Transverse colon (tissue), 4 donors: ENCODE measurements around the gene HDAC7. TPM values are rescaled to one million over a fixed set of nuclear protein-coding genes. Genes with fewer than 3 reads are reported as not detected.
A peak's percentile ranks its signal among the peaks of the same experiment; 100 is the strongest.

Experiments
- DNase-seq: peaks from one replicate; pipeline ENCODE4 v3.0.0-alpha.2; 2019
- H3K27ac ChIP-seq, 4 donors: fragments of 200-600 bp; sonication (generic); 2 replicates each; pipeline ENCODE4 v1.5.1; 2016 to 2018; ENCODE audit warnings: inconsistent platforms in 4 of 4
- H3K27me3 ChIP-seq: fragments of 200-600 bp; sonication (generic); 2 replicates; pipeline ENCODE4 v1.5.1; 2017; ENCODE audit warnings: inconsistent platforms
- H3K36me3 ChIP-seq, 4 donors: fragments of 200-600 bp; sonication (generic); 2 replicates each; pipeline ENCODE4 v1.5.1; 2017 to 2019; ENCODE audit warnings: inconsistent platforms in 4 of 4
- H3K4me1 ChIP-seq, 4 donors: fragments of 200-600 bp; sonication (generic); 2 replicates each; pipeline ENCODE4 v1.5.1; 2017 to 2020; ENCODE audit warnings: inconsistent platforms in 4 of 4
- H3K4me3 ChIP-seq, 4 donors: fragments of 200-600 bp; sonication (generic); 1 replicate in 1 of 4; 2 replicates in 3 of 4; pipeline versions ENCODE4 v1.5.1 to v1.6.1; 2017 to 2019; ENCODE audit warnings: inconsistent platforms in 4 of 4
- H3K9me3 ChIP-seq, 2 donors: fragments of 200-600 bp; sonication (generic); 2 replicates each; pipeline ENCODE4 v1.5.1; 2017 to 2019; ENCODE audit warnings: inconsistent platforms in 2 of 2
- EP300 ChIP-seq: sonication (generic); formaldehyde crosslinking; IDR thresholded peaks from one replicate; pipeline ENCODE4 v1.6.1; 2017; ENCODE audit warnings: antibody characterized with exemption, low read depth
- POLR2A ChIP-seq: fragments of 450-650 bp; IDR thresholded peaks from one replicate; pipeline ENCODE4 v1.6.1; 2016; ENCODE audit warnings: antibody characterized with exemption, mild to moderate bottlenecking, moderate library complexity
- POLR2AphosphoS5 ChIP-seq, 3 donors: sonication (generic); formaldehyde crosslinking; IDR thresholded peaks; one replicate each; pipeline ENCODE4 v1.6.1; 2016; ENCODE audit warnings: antibody characterized with exemption in 3 of 3
- WGBS, 2 donors: methylation state at CpG; one replicate each; pipeline ENCODE4 v1.1.5; 2018; ENCODE audit warnings: low coverage in 1 of 2; 5-methylcytosine and 5-hydroxymethylcytosine counted together
- in situ Hi-C, 4 donors: fragments of 200-750 bp; cut with MboI; loops; one replicate each; pipeline versions ENCODE4 v1.15.0 to v1.15.1; 2017; ENCODE audit warnings: low sequenced_read_pairs in 3 of 4, low pct_ligation_motif_present in 1 of 4, low pct_unique_long_range_greater_than_20kb in 1 of 4
- intact Hi-C: fragments of 100-400 bp; cut with DNase I; formaldehyde crosslinking; loops from one replicate; pipeline ENCODE4 v1.15.1; 2023; ENCODE audit warnings: low total_unique reads
- total RNA-seq, 4 donors: library from RNA; depleted of rRNA; stranded (reverse); fragments of >200 nt; gene quantifications; one replicate each; pipeline ENCODE4 v1.1.0, GENCODE V29; 2016
- TF ChIP-seq, protein P1 (sequence below), 5 experiments: fragments of 200-600 bp in 3 of 5; fragments of 450-650 bp in 2 of 5; sonication (generic) in 3 of 5; IDR thresholded peaks; 1 replicate in 2 of 5; 2 replicates in 3 of 5; pipeline ENCODE4 v1.5.1; 2016 to 2017; ENCODE audit warnings: antibody characterized with exemption in 5 of 5, inconsistent platforms in 3 of 5, mild to moderate bottlenecking in 2 of 5, moderate library complexity in 1 of 5

HDAC7 gene
- total RNA-seq, 4 donors from 2014 or later = 19.4 to 133 (median 28.3) TPM

GRCh38 chr12:47775100-47775911, 44.4 kb downstream of the HDAC7 start:
- in situ Hi-C loops = loop anchor here in 2 of 4 donors (5.0 to 10.0 kb wide), 2 partner anchors 58 to 61 kb away; no protein-coding TSS in a partner anchor
- H3K27ac ChIP-seq = peak overlapping the region in 3 of 4 donors; percentile 23 to 61 (median 55)
- peaks cover 40 to 60% (median 43%) of the 10 kb centered on the region in 4 donors for H3K4me1 ChIP-seq
- 77 to 93% methylated on average over 3 to 10 of the region's 10 CpGs for WGBS, 2 donors
- no peaks in the 10 kb centered on the region for H3K9me3 ChIP-seq
- TF ChIP-seq, protein P1, sequence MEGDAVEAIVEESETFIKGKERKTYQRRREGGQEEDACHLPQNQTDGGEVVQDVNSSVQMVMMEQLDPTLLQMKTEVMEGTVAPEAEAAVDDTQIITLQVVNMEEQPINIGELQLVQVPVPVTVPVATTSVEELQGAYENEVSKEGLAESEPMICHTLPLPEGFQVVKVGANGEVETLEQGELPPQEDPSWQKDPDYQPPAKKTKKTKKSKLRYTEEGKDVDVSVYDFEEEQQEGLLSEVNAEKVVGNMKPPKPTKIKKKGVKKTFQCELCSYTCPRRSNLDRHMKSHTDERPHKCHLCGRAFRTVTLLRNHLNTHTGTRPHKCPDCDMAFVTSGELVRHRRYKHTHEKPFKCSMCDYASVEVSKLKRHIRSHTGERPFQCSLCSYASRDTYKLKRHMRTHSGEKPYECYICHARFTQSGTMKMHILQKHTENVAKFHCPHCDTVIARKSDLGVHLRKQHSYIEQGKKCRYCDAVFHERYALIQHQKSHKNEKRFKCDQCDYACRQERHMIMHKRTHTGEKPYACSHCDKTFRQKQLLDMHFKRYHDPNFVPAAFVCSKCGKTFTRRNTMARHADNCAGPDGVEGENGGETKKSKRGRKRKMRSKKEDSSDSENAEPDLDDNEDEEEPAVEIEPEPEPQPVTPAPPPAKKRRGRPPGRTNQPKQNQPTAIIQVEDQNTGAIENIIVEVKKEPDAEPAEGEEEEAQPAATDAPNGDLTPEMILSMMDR (IDR thresholded peaks at IDR 0.05) = no peak
- TF ChIP-seq POLR2A = no peak
- TF ChIP-seq POLR2AphosphoS5 (IDR thresholded peaks at IDR 0.05) = no peak
- TF ChIP-seq EP300 = no peak
- no peaks in the 10 kb centered on the region for H3K27me3 ChIP-seq
- intact Hi-C loops = loop anchor here (5.0 kb wide), 1 partner anchor 63 kb away; no protein-coding TSS in a partner anchor
- H3K36me3 ChIP-seq = no peaks in the 10 kb centered on the region
- H3K4me3 ChIP-seq = no peak overlapping the region
- DNase-seq = no peak

DNA sequence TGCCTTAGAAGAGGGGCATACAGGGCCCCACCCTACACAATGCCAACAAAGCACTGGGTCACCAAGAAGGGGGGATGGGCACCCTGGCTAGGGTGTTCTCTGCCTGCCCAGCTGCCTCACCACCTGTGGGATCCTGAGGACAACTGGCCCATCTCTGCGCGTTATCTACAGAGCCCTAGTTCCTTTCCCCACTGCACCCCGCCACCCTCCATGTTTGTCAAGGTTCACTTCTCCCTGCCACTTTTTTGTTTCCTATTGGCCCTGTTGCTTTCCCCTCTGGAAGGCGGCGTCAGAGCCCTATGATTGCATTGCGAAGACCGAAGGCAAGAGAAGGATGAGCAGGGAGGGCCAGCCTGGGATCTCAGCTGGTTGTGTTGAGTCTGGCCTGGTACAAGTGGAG, 45.0 kb downstream of the HDAC7 start:
- Histone ChIP-seq H3K27me3 (no peaks in the 10 kb centered on the region), H3K4me1 (peaks cover 40 to 62% (median 43%) of the 10 kb centered on the region in 4 donors), H3K4me3 (no peak overlapping the region), H3K36me3 (no peaks in the 10 kb centered on the region), H3K9me3 (no peaks in the 10 kb centered on the region), H3K27ac (peak overlapping the region in 3 of 4 donors; percentile 12 to 61 (median 23))
- in situ Hi-C loops (loop anchor here in 2 of 4 donors (5.0 to 10.0 kb wide), 2 partner anchors 57 to 60 kb away; no protein-coding TSS in a partner anchor), intact Hi-C loops (loop anchor here (5.0 kb wide), 1 partner anchor 62 kb away; no protein-coding TSS in a partner anchor)
- DNase-seq = no peak
- TF ChIP-seq, protein P1 (IDR thresholded peaks at IDR 0.05) = no peak
- no peak for TF ChIP-seq POLR2AphosphoS5 (IDR thresholded peaks at IDR 0.05)
- 95 to 97% methylated on average over 4 to 7 of the region's 7 CpGs for WGBS, 2 donors

DNA sequence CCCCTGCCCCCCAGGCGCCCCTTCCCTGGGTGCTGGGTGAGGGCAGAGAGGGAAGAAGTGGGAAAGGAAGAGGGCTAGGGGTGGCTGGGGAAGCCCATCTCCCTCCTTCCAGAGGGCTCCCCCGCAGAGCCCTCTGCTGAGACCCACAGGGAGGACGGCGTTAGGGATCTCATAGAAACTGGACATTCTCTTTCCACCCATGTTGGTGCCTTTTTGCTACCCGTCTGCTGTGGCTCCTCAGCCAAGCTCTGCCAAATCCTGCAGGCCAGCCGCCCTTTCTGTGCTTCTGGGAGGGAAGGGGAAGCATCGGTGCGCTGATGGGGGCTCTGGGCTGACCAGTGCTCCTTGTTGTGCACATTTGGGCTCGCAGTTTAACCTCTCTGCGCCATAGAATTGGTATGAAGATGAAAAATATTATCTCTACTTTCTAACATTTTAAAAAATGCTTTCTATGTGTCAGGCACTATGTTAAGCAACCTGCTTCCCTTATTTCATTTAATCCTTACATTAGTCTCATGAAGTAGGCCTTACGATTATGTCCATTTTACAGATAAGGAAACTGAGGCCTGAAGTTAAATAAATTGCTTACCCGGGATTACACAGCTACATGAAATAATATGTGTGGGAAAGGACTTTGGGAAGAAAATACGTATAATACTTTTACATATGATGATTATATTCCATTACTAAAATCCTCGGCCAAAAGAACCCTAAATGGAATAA, 45.7 kb downstream of the HDAC7 start:
- 58 to 85% methylated on average over 4 to 14 of the region's 14 CpGs for WGBS, 2 donors
- H3K36me3 ChIP-seq = no peaks in the 10 kb centered on the region
- in situ Hi-C loops = loop anchor here in 1 of 4 donors (10.0 kb wide), 1 partner anchor 59 kb away; no protein-coding TSS in a partner anchor
- intact Hi-C loops = no loop called here
- peaks cover 40 to 61% (median 42%) of the 10 kb centered on the region in 4 donors for H3K4me1 ChIP-seq
- H3K4me3 ChIP-seq = peak overlapping the region; percentile 85 to 98 (median 92)
- H3K27ac ChIP-seq = peak overlapping the region; percentile 88 to 94 (median 90)
- TF ChIP-seq, protein P1 (IDR thresholded peaks at IDR 0.05) = no peak
- TF ChIP-seq POLR2AphosphoS5 (IDR thresholded peaks at IDR 0.05) (no peak), EP300 (no peak), POLR2A (no peak)
- no peak for DNase-seq
- no peaks in the 10 kb centered on the region for H3K9me3 ChIP-seq
- H3K27me3 ChIP-seq = no peaks in the 10 kb centered on the region
